Left lung (tissue), 10 donors: ENCODE measurements around the gene GTF2IRD1. TPM values are rescaled to one million over a fixed set of nuclear protein-coding genes. Genes with fewer than 3 reads are reported as not detected.
"Not testable (repeated sequence)": the region's sequence is repeated elsewhere in the genome, so short reads cannot be mapped to it uniquely, and the experiment has no call there.

Experiments
- ATAC-seq: fragments of 200-7000 bp; cut with Tn5 transposase; one replicate; pipeline ENCODE4 v1.9.1; 2020; ENCODE audit warnings: moderate library complexity
- DNase-seq, 4 donors: peaks; one replicate each; pipeline ENCODE4 v3.0.0-alpha.2; 2013 to 2020
- H3K27ac ChIP-seq, 2 donors: fragments of 200-600 bp; sonication (generic) in 1 of 2; one replicate each; pipeline versions ENCODE4 v1.5.0 to v1.8.0; 2020 to 2021
- H3K27me3 ChIP-seq, 2 donors: fragments of 200-600 bp; sonication (generic) in 1 of 2; one replicate each; pipeline versions ENCODE4 v1.5.0 to v1.8.0; 2020 to 2021
- H3K36me3 ChIP-seq, 2 donors: fragments of 200-600 bp; sonication (generic) in 1 of 2; one replicate each; pipeline versions ENCODE4 v1.5.0 to v1.8.0; 2020 to 2021
- H3K4me1 ChIP-seq, 2 donors: fragments of 200-600 bp; one replicate each; pipeline ENCODE4 v1.8.0; 2021
- H3K4me3 ChIP-seq, 2 donors: fragments of 200-600 bp; sonication (generic) in 1 of 2; one replicate each; pipeline versions ENCODE4 v1.5.0 to v1.8.0; 2020 to 2021; ENCODE audit warnings: mild to moderate bottlenecking in 1 of 2
- H3K9me3 ChIP-seq, 2 donors: fragments of 200-600 bp; sonication (generic) in 1 of 2; one replicate each; pipeline versions ENCODE4 v1.5.0 to v1.8.0; 2020 to 2021
- intact Hi-C, 2 donors: fragments of 100-400 bp; cut with DNase I; formaldehyde crosslinking; loops; one replicate each; pipeline versions ENCODE4 v1.11.2 to v1.14.2; 2022
- polyA plus RNA-seq, 6 donors: library from polyadenylated mRNA; unstranded; fragments of 120-200 nt; gene quantifications; one replicate each; pipeline ENCODE4 v1.2.1, GENCODE V29; 2013; ENCODE audit not compliant: insufficient read length in 6 of 6
- total RNA-seq, 2 donors: library from RNA; stranded (reverse); fragmentation: NEBNext Ultra II Directional; extraction: Animal tissue kit (Norgen Biotek cat#: 25700); gene quantifications; one replicate each; pipeline ENCODE4 v1.2.1, GENCODE V29; 2021
- TF ChIP-seq, protein P1 (sequence below), 2 donors: fragments of 200-600 bp; sonication (generic) in 1 of 2; IDR thresholded peaks; one replicate each; pipeline versions ENCODE4 v1.5.0 to v1.8.0; 2021; ENCODE audit warnings: antibody characterized with exemption in 2 of 2
- donor health status: DM: no; HTN: yes; CAD: no.
- donor health status: DM: no; HTN: no; CAD: no.

The GTF2IRD1 gene
- total and polyA plus RNA-seq, 8 donors, result 20.8 to 40.2 (median 33.9) TPM

- no peak for DNase-seq
- no peak for ATAC-seq
- Histone ChIP-seq H3K36me3 (peaks cover 0 to 25% of the 10 kb centered on the region in 2 donors), H3K27ac (no peak overlapping the region), H3K4me3 (no peak overlapping the region), H3K4me1 (no peaks in the 10 kb centered on the region), H3K9me3 (no peaks in the 10 kb centered on the region), H3K27me3 (no peaks in the 10 kb centered on the region)
- intact Hi-C loops, result no loop called here
- TF ChIP-seq, protein P1, sequence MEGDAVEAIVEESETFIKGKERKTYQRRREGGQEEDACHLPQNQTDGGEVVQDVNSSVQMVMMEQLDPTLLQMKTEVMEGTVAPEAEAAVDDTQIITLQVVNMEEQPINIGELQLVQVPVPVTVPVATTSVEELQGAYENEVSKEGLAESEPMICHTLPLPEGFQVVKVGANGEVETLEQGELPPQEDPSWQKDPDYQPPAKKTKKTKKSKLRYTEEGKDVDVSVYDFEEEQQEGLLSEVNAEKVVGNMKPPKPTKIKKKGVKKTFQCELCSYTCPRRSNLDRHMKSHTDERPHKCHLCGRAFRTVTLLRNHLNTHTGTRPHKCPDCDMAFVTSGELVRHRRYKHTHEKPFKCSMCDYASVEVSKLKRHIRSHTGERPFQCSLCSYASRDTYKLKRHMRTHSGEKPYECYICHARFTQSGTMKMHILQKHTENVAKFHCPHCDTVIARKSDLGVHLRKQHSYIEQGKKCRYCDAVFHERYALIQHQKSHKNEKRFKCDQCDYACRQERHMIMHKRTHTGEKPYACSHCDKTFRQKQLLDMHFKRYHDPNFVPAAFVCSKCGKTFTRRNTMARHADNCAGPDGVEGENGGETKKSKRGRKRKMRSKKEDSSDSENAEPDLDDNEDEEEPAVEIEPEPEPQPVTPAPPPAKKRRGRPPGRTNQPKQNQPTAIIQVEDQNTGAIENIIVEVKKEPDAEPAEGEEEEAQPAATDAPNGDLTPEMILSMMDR (IDR thresholded peaks at IDR 0.05), result no peak
These were observed 100.5 kb downstream of the GTF2IRD1 start for GRCh38 chr7:74554178-74554577.

DNA sequence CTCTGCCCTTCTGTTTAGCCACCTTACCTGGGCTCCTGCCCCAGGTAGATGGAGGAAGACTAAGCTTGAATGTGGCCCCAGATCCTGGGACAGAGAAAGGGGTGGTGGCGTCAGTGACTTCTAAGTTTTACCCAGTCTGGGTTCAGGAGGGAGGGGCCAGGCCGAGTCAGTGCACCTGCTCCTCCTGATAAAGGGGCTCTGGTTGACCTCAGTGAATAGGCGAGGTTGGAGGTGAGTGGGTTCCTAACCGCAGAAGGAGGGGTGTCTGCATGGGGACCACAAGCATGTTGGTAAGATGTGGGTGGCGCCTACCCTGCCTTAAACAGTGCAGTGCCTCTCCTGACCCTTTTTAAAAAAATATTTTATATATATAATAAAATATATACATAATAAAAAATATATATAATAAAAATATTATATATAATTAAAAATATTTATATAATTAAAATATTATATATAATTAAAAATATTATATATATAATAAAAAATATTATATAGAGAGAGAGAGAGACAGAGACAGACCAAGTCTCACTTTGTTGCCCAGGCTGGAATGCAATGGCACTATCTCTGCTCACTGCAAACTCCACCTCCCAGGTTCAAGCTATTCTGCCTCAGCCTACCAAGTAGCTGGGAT is 106.5 kb downstream of the GTF2IRD1 start:
- no peaks in the 10 kb centered on the region for H3K27me3 ChIP-seq
- no peak overlapping the region for H3K4me3 ChIP-seq
- no peaks in the 10 kb centered on the region for H3K4me1 ChIP-seq
- no peaks in the 10 kb centered on the region for H3K9me3 ChIP-seq
- DNase-seq (no peak), ATAC-seq (no peak)
- H3K27ac ChIP-seq, result no peak overlapping the region
- TF ChIP-seq, protein P1 (IDR thresholded peaks at IDR 0.05), result no peak
- H3K36me3 ChIP-seq, result peaks cover 0 to 28% of the 10 kb centered on the region in 2 donors
- intact Hi-C loops, result loop anchor here in 1 of 2 donors (10.0 kb wide), 1 partner anchor 115 kb away; no protein-coding TSS in a partner anchor

- DNase-seq (no peak), ATAC-seq (peak; percentile 45)
- H3K9me3 ChIP-seq, result no peaks in the 10 kb centered on the region
- TF ChIP-seq, protein P1 (IDR thresholded peaks at IDR 0.05), result no peak
- intact Hi-C loops, result loop anchor here in 1 of 2 donors (10.0 kb wide), 1 partner anchor 117 kb away; no protein-coding TSS in a partner anchor
- H3K27ac ChIP-seq, result no peak overlapping the region
- H3K27me3 ChIP-seq, result no peaks in the 10 kb centered on the region
- H3K4me1 ChIP-seq, result no peaks in the 10 kb centered on the region
- H3K4me3 ChIP-seq, result no peak overlapping the region
- H3K36me3 ChIP-seq, result peaks cover 0 to 23% of the 10 kb centered on the region in 2 donors
These were observed 108.3 kb downstream of the GTF2IRD1 start for GRCh38 chr7:74561898-74562613.

DNA sequence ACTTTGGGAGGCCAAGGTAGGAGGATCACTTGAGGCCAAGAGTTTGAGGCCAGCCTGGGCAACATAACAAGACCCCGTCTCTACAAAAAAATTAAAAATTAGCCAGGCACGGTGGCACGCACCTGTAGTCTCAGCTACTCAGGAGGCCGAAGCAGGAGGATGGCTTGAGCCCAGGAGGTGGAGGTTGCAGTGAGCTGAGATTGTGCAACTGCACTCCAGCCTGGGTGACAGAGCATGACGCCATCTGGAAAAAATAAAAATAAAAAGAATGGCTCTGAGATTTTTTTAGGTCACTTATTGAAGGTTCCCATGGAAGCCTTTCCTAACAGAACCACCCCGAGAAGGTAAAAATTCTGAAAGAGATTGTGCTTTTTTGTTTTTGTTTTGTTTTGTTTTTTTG is 109.9 kb downstream of the GTF2IRD1 start:
- H3K36me3 ChIP-seq, H3K27ac ChIP-seq: not testable (repeated sequence)

GRCh38 chr7:74567318-74567668 is 113.6 kb downstream of the GTF2IRD1 start:
- no peaks in the 10 kb centered on the region for H3K27me3 ChIP-seq
- no peaks in the 10 kb centered on the region for H3K9me3 ChIP-seq
- intact Hi-C loops, result loop anchor here in 1 of 2 donors (10.0 kb wide), 1 partner anchor 122 kb away; no protein-coding TSS in a partner anchor
- no peak for ATAC-seq
- H3K27ac ChIP-seq, result no peak overlapping the region
- no peaks in the 10 kb centered on the region for H3K4me1 ChIP-seq
- H3K4me3 ChIP-seq, result no peak overlapping the region
- H3K36me3 ChIP-seq, result no peaks in the 10 kb centered on the region
- TF ChIP-seq, protein P1 (IDR thresholded peaks at IDR 0.05), result no peak
- DNase-seq, result no peak

More for the DNA sequence above, 109.9 kb downstream of the GTF2IRD1 start:
- H3K27me3 ChIP-seq, H3K9me3 ChIP-seq, ATAC-seq, H3K4me3 ChIP-seq, DNase-seq, H3K4me1 ChIP-seq: not testable (repeated sequence)
- intact Hi-C loops, result loop anchor here in 1 of 2 donors (10.0 kb wide), 1 partner anchor 119 kb away; no protein-coding TSS in a partner anchor
